IPS DF 4.7 (cell line): ENCODE measurements around the gene ACAA2.
"Not testable (repeated sequence)": the region's sequence is repeated elsewhere in the genome, so short reads cannot be mapped to it uniquely, and the experiment has no call there.

Experiments used
- DNase-seq: peaks from one replicate; pipeline ENCODE4 v3.0.0-alpha.2; 2013; ENCODE audit warnings: low spot score; ENCODE audit errors: extremely low read depth

ACAA2 gene

DNA sequence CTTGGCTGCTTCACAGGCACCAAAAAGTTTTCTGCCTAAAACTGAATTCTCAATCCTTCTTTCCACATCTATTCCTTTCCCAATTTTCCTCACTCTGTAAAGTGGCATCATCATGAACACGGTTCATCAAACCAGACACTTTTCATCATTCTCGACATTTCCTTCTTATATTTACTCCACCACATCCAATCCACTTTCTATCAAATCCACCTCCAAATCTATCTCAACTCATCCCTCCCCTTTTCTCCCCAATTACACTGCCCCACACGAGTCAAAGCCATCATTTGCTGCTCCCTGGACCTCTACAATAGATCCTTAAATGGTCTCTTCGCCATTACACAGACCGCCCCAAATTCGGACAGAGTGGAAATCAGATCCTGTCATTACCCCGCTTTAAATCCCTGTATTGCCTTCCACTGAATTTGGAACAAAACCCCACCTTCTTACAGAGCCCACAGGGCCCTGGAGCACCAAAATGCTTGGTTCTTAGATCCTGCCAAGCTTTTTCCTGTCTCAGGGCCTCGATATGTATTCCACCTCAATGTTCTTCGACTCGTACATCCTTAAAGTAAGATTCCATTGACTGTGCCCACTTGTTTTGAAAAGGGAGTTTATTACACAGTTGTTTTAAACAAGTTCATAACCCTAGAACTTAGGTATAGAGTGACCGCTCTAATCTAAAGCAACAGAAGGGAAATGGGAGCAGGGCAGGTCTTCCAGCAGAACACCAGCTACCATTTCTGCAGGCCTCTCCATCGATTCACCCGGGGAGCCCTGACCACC is 856 bp downstream of the ACAA2 start:
- no peak for DNase-seq

DNA sequence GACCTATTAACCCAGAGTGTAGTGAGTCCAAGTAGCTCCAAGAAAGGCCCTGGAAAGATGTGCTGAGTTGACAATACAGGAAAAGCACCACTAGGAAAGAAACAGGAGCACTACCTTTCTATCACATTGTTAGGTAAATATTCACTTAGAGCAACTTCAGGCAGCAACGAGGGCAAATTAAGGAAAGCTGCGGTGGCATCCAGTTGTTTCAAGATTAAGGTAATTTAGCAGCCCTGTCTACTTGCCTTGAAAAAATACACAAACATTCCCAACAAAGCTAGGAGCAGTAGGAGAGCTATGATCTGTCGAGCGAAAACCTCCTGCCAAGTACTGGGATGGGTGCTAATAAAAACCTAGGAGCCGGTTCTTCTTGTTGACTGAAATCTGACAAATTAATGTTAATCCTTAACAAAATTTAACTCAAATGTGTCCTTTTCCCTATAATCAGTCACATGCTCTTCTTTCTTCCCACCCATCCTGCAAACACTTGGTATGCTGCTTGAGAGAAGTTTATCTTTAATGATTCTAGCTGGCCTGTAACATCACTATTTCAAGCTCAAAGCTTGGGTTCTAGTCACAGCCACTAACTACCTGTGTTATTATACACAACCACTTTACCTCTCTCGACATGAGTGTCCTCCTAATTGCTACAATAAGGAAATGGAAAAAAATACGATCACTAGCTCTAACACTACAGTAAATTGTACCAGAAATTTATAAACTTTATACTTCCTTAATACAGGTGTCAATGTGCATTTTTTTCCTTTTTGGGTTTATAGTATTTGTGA is 2.0 kb downstream of the ACAA2 start:
- no peak for DNase-seq

DNA sequence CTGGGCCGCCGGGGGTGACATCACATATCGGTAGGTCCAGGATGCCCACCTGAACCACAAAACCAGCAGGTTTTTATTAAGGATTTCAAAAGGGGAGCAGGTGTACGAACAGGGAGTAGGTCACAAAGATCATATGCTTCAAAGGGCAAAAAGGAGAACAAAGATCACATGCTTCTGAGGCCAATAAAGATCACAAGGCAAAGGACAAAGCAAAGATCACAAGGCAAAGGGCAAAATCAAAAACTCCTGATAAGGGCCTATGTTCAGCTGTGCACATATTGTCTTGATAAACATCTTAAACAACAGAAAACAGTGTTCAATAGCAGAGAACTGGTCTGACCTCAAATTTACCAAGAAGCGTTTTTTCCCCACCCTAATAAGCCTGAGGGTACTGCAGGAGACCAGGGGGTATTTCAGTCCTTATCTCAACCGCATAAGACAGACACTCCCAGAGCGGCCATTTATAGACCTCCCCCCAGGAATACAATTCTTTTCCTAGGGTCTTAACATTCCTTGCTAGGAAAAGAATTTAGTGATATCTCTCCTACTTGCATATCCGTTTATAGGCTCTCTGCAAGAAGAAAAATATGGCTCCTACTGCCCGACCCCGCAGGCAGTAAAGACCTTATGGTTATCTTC is 4.7 kb downstream of the ACAA2 start:
- DNase-seq: not testable (repeated sequence)

DNA sequence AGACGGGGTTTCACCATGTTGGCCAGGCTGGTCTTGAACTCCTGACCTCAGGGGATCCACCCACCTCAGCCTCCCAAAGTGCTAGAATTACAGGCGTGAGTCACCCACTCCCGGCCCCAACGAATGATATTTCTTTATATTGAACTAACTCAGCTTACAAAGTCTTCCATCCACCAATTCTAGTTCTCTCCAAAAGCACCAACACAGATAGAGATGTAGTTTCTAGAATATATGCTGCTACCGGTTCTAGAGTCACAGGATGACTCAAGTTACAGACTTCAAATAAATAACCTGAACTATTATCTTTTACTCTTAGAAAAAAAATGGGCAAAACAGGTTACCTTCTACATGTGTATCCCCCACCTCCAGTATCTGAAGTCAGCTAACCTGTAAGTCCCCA is 9.2 kb downstream of the ACAA2 start:
- DNase-seq: no peak

DNA sequence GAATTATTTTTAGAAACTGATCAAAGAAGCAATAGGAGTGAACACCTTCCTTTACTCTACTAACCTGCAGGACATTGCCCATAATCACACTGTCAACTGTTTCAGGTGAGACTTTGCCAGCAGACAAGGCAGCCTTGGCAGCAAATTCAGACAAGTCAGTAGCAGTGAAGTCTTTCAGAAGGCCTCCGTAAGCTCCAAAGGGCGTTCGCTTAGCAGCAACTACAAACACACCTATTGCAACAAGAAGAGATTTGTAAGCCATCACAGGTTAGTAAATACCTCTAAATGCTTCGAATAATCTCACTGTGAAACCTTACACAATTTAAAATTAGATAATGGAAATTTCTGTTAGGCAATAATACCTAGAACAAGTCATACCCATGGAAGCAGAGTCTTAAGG is 10.7 kb downstream of the ACAA2 start:
- DNase-seq: no peak

DNA sequence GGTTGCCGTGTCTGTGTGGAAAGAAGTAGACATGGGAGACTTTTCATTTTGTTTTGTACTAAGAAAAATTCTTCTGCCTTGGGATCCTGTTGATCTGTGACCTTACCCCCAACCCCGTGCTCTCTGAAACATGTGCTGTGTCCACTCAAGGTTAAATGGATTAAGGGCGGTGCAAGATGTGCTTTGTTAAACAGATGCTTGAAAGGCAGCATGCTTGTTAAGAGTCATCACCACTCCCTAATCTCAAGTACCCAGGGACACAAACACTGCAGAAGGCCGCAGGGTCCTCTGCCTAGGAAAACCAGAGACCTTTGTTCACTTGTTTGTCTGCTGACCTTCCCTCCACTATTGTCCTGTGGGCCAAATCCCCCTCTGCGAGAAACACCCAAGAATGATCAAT is 12.8 kb downstream of the ACAA2 start:
- not testable (repeated sequence) for DNase-seq

DNA sequence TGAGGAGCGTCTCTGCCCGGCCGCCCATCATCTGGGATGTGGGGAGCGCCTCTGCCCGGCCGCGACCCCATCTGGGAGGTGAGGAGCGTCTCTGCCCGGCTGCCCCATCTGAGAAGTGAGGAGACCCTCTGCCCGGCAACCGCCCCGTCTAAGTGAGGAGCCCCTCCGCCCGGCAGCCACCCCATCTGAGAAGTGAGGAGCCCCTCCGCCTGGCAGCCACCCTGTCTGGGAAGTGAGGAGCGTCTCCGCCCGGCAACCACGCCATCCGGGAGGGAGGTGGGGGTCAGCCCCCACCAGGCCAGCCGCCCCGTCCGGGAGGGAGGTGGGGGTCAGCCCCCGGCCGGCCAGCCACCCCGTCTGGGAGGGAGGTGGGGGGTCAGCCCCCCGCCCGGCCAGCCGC is 13.5 kb downstream of the ACAA2 start:
- not testable (repeated sequence) for DNase-seq

DNA sequence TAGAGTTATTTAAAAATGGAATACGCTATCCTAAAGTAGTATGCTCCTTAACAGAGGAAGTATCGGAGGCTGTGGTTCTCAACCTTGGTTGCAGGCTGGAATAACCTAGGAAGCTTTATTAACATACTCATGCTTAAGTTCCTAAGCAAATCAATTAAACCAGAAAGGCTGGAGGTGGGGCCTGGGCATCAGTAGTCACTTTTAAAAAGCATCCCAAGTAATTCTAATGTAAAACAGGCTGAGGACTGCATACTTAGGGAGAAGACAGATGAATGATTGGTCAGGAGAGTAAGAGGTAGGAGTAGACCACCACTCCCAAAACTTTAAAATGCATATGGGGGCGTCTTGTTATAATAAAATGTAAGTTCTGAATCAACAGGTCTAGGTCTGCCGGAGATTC is 15.3 kb downstream of the ACAA2 start:
- no peak for DNase-seq

DNA sequence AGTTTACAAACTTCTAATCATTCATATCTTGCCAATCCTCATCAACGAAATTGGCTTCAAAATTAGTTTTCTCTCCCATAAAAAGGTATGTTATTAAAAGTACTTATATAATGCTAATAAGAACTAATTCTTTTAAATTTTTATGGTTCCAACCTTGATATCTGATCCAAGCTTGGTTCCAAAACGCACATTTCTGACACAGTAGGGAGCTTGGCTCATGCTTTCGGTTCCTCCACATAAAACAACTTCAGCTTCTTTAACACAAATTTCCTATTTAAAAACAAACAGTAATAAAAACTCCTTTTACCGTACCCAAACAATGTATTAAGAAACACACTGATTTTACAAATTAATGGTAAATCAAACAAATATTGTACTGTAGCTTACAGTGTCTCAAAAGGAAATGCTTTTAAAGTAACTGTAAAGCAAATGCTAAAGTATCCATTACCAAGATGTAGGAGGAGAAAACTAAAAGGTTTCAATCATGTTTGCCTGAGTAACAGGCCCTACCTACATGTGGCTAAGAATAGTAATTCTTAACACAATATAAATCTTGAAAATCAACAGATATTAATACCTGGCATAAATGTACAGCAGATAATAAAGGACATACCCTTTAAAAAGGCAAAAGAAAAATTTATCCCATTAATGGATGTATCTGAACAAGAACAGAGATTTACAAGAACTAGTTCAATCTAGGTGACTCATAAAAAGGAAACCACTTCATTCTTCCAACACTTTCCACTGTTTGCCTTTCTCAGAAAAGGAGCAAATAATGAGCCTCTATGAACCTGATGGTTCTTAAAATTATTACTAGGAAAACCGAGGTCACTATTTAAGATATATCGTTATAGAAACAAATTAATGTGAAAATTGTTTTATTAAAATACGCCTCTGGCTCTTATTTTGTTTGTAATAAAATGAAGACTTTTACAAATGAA is 17.5 kb downstream of the ACAA2 start:
- DNase-seq: no peak

DNA sequence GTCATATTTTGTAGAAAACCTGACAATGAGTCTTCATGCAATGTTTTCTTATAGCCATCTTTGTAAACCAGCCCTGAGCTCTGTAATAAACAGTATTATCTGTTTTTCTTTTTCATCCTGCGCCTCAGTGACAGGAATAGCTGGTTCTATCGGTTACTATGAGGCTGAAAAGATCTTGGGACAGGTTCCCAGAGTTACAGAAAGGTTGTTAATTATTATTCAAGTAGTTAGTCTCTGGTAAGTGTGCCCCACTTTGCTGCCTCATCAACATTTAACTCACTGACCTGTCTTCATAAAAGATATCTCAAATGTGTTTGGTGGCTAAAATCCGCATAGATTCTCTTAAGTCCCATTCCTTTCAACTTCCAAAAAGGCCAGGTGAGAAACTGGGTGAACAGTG is 18.6 kb downstream of the ACAA2 start:
- DNase-seq: no peak

DNA sequence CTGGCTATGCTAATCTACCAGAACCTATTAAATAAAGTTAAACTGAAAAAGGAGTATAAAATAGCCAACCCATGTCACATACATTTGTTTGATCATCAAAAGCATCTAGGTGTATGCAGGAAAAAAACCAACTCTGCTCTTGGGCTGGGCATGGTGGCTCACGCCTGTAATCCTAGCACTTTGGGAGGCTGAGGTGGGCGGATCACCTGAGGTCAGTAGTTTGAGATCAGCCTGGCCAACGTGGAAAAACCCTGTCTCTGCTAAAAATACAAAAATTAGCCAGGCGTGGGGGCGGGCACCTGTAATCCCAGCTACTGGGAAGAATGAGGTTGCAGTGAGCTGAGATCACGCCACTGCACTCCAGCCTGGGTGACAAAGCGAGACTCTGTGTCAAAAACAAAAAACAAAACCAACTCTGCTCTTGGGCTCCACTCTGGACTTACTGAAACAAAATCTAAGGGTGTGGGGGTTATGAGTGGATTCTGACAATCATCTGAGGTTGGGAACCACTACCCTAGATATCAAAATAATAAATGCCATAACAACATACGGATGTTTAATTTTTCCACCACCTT is 23.7 kb downstream of the ACAA2 start:
- DNase-seq: not testable (repeated sequence)

DNA sequence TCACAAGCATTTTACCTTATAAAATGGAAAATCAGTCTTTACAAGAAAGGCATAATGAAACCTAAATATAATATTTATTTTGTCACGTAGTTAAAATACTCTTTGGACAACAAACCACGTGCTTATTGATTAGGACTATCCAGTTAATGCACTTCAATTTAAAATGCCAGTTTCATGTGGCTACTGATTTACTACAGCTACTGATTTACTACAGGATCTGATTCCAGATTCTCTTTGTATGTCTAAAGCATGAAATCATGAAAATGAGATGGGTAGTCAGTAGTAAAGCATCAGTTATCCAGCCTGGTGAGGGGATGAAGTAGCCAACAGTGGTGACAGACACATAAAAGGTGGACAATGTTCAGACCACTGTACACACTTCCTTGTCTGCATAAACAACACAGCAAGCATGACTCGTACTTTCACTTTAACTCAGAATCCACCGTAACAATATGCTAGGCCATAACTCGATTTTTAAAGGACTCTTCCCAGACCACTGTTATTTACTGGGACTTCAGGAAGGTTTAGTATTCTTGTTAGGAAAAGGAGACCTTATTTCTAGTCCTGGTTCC is 24.9 kb downstream of the ACAA2 start:
- DNase-seq: no peak

DNA sequence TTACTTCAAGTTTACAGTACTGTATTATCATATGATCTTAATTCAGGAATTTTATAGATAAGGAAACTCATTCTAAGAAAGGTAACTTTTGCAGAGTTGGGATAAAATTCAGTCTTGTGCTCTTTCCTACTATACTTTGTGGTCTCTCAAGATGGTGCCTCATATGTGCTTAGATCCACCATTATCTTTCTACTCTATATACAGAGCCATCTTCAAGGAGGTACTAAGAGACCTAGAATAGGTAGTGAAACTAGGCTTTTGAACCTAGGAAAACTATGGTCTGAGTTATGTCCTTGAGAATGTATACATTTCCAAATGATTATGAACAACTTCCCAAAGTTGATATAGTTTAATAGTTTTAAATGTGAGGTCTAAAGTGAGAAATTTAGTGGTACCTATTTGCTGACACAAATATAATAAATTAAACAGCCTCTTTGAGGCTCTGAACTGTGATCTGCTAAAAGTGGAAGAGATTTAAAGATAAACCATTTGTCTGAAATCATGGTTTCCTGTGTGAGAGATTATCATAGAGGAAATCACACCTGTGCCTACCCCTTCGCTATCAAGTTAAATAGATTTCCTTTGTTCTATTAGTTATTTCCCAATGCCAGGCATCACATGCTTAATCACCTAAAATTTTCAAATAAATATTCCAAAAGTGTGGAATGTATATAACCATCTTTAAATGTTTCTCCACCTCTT is 27.2 kb downstream of the ACAA2 start:
- DNase-seq: no peak

DNA sequence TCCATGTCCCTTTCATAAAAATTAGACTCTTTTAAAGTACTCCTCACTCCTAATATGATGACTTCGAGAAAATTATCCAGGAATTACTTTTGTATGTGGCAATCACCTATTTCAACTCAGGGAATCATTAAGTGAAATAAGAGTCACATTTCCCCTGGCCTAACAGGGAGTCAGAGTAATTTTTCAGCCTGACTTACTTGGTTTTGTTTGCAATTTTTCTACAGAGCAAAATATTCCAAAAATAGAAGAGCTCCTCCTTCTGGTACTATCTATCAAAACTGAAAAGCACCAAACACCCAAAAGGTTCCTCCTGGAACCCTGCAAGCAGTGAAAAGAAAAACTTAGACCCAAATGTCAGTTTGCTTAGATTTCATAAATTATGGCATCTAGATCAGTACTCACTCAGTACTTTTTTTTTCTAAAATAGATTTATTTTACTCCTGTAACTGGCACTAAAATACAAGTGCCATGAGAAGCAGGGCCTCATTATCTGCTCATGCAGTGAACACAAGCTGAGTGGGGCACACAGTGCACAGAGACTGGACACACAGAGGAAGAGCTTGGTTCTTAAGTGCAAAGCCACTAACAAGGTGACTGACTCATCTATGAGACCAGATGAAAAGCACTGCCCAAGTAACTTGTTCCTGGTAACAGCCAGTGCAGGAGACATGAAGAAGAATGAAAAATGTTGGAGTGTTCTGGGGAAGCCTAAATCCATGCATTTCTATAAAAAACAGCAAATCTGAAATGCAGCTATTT is 28.7 kb downstream of the ACAA2 start:
- DNase-seq: no peak

DNA sequence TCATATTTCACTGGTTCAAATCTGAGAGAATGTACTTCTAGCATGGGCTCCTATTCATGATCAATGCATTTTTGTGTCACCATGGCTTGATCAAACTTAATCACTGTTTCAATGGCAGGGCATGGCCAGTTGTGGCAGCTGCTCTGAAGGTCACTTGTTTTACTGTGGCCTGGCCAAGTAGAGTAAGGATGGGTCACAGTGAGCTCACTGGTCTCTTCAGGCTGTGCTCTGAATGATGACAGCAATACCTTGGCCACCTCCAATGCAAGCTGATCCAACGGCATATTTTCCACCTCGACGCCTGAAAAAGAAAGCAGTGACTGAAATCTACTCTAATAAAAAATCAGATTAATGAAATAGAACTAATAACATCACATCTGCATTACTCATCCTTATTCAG is 29.7 kb downstream of the ACAA2 start:
- DNase-seq: not testable (repeated sequence)

DNA sequence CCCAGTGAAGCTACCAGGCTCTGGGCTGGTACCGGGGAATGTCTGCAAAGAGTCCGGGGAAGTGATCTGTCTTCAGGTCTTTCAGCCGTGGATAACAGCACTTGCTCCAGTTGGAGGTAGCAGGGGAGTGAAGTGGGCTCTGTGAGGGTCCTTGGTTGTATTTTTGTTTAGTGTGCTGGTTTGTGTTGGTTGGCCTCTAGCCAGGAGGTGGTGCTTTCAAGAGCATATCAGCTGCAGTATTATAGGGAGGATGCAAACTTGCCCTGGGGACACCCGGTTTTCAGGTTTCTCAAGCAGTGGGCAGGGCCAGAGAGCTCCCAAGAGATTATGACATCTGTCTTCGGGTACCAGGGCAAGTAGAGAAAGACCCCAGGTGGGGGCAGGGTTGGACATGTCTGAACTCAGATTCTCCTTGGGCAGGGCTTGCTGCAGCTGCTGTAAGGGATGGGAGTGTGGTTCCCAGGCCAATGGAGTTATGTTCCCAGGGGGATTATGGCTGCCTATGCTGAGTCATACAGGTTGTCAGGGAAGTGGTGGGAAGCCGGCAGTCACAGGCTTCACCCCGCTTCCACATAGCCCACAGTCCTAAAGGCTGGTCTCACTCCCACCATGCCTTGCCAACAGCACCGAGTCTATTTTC is 34.4 kb downstream of the ACAA2 start:
- DNase-seq: no peak

DNA sequence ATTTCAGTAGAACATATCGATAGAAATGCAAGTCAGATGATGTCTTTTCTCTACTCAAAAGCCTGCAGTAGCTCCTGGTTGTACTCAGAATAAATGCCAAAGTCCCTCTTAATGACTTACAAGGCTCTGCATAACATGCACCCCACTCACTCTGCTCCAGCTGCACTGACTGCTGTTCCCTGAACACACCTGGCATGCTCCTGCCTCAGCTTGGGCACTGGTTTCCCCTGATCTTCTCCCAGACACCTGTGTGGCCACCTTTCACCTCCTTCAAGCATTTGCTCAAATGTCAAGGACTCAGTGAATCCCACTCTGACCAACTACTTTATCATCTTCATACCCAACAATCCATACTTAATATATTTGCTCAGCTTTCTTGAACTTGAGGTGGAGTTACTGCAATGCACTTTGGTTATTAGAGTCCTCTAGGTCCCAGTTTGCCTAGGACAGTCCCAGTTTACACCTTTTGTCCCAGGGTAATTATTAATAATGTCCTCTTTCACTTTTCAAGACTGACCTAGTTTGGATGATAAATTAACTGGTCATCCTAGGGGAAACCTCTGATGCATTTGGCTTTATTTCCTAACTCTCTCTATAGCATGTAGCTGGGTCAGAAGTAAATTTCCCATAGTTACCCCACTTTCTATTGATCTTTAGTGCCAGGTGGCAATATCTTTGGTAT is 44.1 kb downstream of the ACAA2 start:
- DNase-seq: no peak

DNA sequence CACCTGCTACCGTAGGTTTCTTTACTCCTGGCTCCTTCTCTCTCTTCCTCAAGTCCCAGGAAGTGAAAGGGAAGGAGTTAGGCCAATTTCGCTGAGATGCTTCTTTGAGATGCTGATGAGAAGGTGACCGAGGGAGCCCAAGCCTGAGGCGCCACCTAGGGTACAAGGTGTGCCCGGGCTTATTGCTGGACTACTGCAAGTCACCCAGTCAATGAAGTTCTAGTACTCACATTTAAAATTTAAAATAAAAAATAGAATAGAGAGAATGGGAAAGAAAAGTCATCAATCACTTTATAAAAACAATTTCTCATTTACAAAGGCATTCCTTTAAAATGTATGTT is 45.3 kb downstream of the ACAA2 start:
- DNase-seq: peak; percentile 46
